Trophoblast cell (in vitro differentiated cells and primary cell): ENCODE measurements around the gene TSSK1B.

Experiments
- DNase-seq, 2 donors: peaks; one replicate each; pipeline ENCODE4 v3.0.0-alpha.2; 2016
- H2AFZ ChIP-seq: 2 replicates; pipeline ENCODE4 v1.6.1; 2013; ENCODE audit warnings: low read length, moderate library complexity, mild to moderate bottlenecking; ENCODE audit not compliant: insufficient read depth, poor library complexity
- H2AK5ac ChIP-seq: 2 replicates; pipeline ENCODE4 v1.6.1; 2013; ENCODE audit warnings: mild to moderate bottlenecking, low read length
- H2BK120ac ChIP-seq: 2 replicates; pipeline ENCODE4 v1.6.1; 2013; ENCODE audit warnings: low read length, mild to moderate bottlenecking, moderate library complexity; ENCODE audit not compliant: insufficient read depth, poor library complexity
- H2BK12ac ChIP-seq: 2 replicates; pipeline ENCODE4 v1.6.1; 2013; ENCODE audit warnings: mild to moderate bottlenecking, low read length, moderate library complexity
- H2BK5ac ChIP-seq: 2 replicates; pipeline ENCODE4 v1.6.1; 2013; ENCODE audit warnings: low read length, low read depth, moderate library complexity, mild to moderate bottlenecking; ENCODE audit not compliant: poor library complexity
- H3K14ac ChIP-seq: 2 replicates; pipeline ENCODE4 v1.6.1; 2013; ENCODE audit warnings: mild to moderate bottlenecking, low read length
- H3K18ac ChIP-seq: 2 replicates; pipeline ENCODE4 v1.6.1; 2013; ENCODE audit warnings: mild to moderate bottlenecking, low read length
- H3K23ac ChIP-seq: 2 replicates; pipeline ENCODE4 v1.6.1; 2013; ENCODE audit warnings: low read length
- H3K27ac ChIP-seq: 2 replicates; pipeline ENCODE4 v1.5.1; 2013; ENCODE audit warnings: low read depth, mild to moderate bottlenecking, inconsistent platforms, low read length, moderate library complexity
- H3K27me3 ChIP-seq: 2 replicates; pipeline ENCODE4 v1.6.1; 2013; ENCODE audit warnings: inconsistent platforms, mild to moderate bottlenecking, low read length, moderate library complexity; ENCODE audit not compliant: insufficient read depth
- H3K36me3 ChIP-seq, 2 experiments: 1 replicate in 1 of 2; 2 replicates in 1 of 2; pipeline ENCODE4 v1.6.1; 2013; ENCODE audit warnings: low read length in 2 of 2, mild to moderate bottlenecking in 2 of 2, moderate library complexity in 1 of 2; ENCODE audit not compliant: insufficient read depth in 2 of 2, control insufficient read depth in 1 of 2
- H3K4ac ChIP-seq: 2 replicates; pipeline ENCODE4 v1.6.1; 2013; ENCODE audit warnings: low read depth, mild to moderate bottlenecking, low read length, moderate library complexity
- H3K4me1 ChIP-seq, 2 experiments: 1 replicate in 1 of 2; 2 replicates in 1 of 2; pipeline ENCODE4 v1.6.1; 2013; ENCODE audit warnings: low read length in 2 of 2, mild to moderate bottlenecking in 2 of 2, moderate library complexity in 1 of 2; ENCODE audit not compliant: insufficient read depth in 2 of 2, control insufficient read depth in 1 of 2
- H3K4me2 ChIP-seq: 2 replicates; pipeline ENCODE4 v1.6.1; 2013; ENCODE audit warnings: inconsistent platforms, mild to moderate bottlenecking, low read length, moderate library complexity
- H3K4me3 ChIP-seq: 2 replicates; pipeline ENCODE4 v1.5.1; 2013; ENCODE audit warnings: mild to moderate bottlenecking, low read depth, low read length, inconsistent platforms
- H3K79me1 ChIP-seq: one replicate; pipeline ENCODE4 v1.6.1; 2013; ENCODE audit warnings: low read length
- H3K79me2 ChIP-seq: 2 replicates; pipeline ENCODE4 v1.6.1; 2013; ENCODE audit warnings: low read length, mild to moderate bottlenecking; ENCODE audit not compliant: control insufficient read depth, insufficient read depth, poor library complexity
- H3K9ac ChIP-seq: 2 replicates; pipeline ENCODE4 v1.6.1; 2013; ENCODE audit warnings: mild to moderate bottlenecking, low read length
- H3K9me3 ChIP-seq: 2 replicates; pipeline ENCODE4 v1.6.1; 2013; ENCODE audit warnings: low read depth, mild to moderate bottlenecking, control low read depth, inconsistent platforms, low read length; ENCODE audit not compliant: insufficient read depth
- H4K12ac ChIP-seq: 2 replicates; pipeline ENCODE4 v1.6.1; 2013; ENCODE audit warnings: low read depth, mild to moderate bottlenecking, low read length, moderate library complexity
- H4K8ac ChIP-seq: 2 replicates; pipeline ENCODE4 v1.6.1; 2013; ENCODE audit warnings: low read depth, mild to moderate bottlenecking, low read length, moderate library complexity
- H4K91ac ChIP-seq: one replicate; pipeline ENCODE4 v1.6.1; 2013; ENCODE audit warnings: low read depth, mild to moderate bottlenecking, low read length, moderate library complexity
- WGBS: extraction: QIAGEN DNeasy Blood & Tissue Kit; methylation state at CpG from one replicate; pipeline ENCODE4 v1.1.7; 2013; ENCODE audit warnings: missing lambda C conversion rate; ENCODE audit not compliant: insufficient read length, insufficient coverage; ENCODE audit errors: extremely low coverage; 5-methylcytosine and 5-hydroxymethylcytosine counted together

Gene TSSK1B

DNA sequence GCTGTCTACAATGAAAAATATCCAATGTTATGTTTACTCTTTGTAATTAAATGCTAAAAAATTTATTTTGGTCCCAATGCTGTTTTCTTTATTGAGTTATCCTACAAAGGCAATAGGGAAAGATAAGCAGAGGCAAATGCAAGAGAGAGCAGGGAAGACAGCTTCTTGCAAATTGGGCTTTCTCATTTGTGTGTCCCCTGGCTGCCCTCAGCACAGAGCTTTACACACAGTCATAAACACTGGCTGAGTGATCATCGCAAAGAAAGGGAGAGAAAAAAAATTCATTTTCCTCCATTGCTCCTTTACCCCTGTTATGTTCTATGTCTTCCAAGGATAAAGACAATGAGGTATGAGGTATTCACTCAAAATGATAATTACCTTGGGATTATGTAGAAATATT, 2.3 kb upstream of the TSSK1B start:
- Histone ChIP-seq H3K36me3 (no peaks in the 10 kb centered on the region), H3K27ac (no peak overlapping the region), H2BK5ac (no peak overlapping the region), H3K27me3 (no peaks in the 10 kb centered on the region), H3K4me1 (no peaks in the 10 kb centered on the region), H4K91ac (no peak overlapping the region), H3K23ac (no peak overlapping the region), H4K8ac (no peak overlapping the region), H3K4ac (no peak overlapping the region), H2BK12ac (no peak overlapping the region), H3K4me3 (no peak overlapping the region), H2AK5ac (no peak overlapping the region), H3K14ac (no peak overlapping the region), H3K9me3 (peaks cover 2% of the 10 kb centered on the region), H3K79me1 (no peaks in the 10 kb centered on the region), H2BK120ac (no peak overlapping the region), H2AFZ (no peak overlapping the region), H3K9ac (no peak overlapping the region), H3K4me2 (no peak overlapping the region), H4K12ac (no peak overlapping the region), H3K18ac (no peak overlapping the region), H3K79me2 (no peaks in the 10 kb centered on the region)
- WGBS: no CpG with 5 or more reads among the region's 1 CpG
- DNase-seq: no peak

DNA sequence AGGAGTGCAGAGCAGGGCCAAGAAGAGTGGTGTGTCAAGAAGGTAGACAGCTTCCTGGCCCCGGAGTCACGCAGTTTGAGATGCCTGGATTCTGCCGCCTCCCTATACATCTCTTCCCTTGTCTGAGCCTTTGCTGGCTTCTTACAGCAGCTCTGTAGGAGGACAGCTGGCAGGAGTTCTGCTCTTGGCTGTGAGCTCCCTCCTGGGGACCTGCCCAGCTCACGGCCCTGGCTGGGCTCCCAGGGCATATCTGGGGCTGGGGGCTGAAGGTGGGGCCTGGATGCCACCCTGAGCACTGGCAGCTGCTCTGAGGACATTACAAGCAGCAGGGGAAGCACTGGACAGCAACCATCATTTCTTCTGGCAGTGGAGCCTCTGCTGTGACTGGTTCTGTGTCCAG, 786 bp upstream of the TSSK1B start:
- no peak overlapping the region for H3K9ac ChIP-seq
- H4K8ac ChIP-seq: no peak overlapping the region
- H3K4me2 ChIP-seq: no peak overlapping the region
- no peaks in the 10 kb centered on the region for H3K36me3 ChIP-seq
- no peak overlapping the region for H2BK12ac ChIP-seq
- peaks cover 2% of the 10 kb centered on the region for H3K9me3 ChIP-seq
- no peak overlapping the region for H3K23ac ChIP-seq
- no peak overlapping the region for H2AFZ ChIP-seq
- no peaks in the 10 kb centered on the region for H3K79me1 ChIP-seq
- H3K4ac ChIP-seq: no peak overlapping the region
- H3K79me2 ChIP-seq: no peaks in the 10 kb centered on the region
- no peak overlapping the region for H3K14ac ChIP-seq
- no peak overlapping the region for H4K91ac ChIP-seq
- no peak overlapping the region for H2BK5ac ChIP-seq
- H3K18ac ChIP-seq: no peak overlapping the region
- no peak overlapping the region for H2AK5ac ChIP-seq
- no peak overlapping the region for H4K12ac ChIP-seq
- no peak overlapping the region for H2BK120ac ChIP-seq
- no peak for DNase-seq
- no peaks in the 10 kb centered on the region for H3K4me1 ChIP-seq
- no peak overlapping the region for H3K27ac ChIP-seq
- H3K4me3 ChIP-seq: no peak overlapping the region
- no peaks in the 10 kb centered on the region for H3K27me3 ChIP-seq
- no CpG with 5 or more reads among the region's 4 CpGs for whole genome bisulfite sequencing

DNA sequence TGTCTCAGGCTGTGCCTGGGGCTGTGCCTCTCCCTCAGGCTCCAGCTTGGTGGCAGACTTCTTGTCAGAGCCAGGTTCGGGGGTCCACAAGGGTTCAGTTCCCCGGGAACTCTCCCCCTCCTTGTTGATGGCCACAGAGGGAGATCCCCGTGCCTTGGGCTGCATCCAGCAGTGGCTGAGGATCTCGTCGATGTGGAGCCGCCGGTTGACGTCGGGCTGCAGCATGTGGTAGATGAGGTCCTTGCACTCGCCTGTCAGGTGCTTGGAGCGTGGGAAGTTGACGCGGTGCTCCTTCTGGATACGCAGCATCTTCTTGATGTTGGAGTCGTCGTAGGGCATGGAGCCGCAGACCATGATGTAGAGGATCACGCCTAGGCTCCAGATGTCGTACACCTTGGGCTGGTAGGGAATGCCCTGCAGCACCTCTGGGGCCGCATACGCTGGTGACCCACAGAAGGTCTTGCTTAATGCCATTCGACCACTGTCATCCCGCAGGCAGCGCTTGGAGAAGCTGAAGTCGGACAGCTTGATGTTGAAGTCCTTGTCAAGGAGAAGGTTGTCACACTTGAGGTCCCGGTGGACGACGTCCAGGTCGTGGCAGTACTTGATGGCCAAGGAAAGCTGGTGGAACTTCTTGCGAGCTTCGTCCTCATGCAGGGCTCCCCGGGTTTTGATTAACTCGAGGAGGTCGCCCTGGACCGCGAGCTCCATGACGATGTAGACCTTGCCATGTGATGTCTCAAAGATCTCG, 752 bp downstream of the TSSK1B start:
- Histone ChIP-seq H3K23ac (no peak overlapping the region), H2AK5ac (no peak overlapping the region), H3K79me1 (no peaks in the 10 kb centered on the region), H3K18ac (no peak overlapping the region), H2BK120ac (no peak overlapping the region), H3K4ac (no peak overlapping the region), H3K9me3 (peaks cover 2% of the 10 kb centered on the region), H4K12ac (no peak overlapping the region), H3K79me2 (no peaks in the 10 kb centered on the region), H2BK12ac (no peak overlapping the region), H3K36me3 (no peaks in the 10 kb centered on the region), H3K27ac (no peak overlapping the region), H3K4me3 (peak overlapping the region; percentile 27), H4K91ac (no peak overlapping the region), H3K9ac (no peak overlapping the region), H2AFZ (no peak overlapping the region), H2BK5ac (no peak overlapping the region), H3K14ac (no peak overlapping the region), H3K4me2 (no peak overlapping the region), H3K27me3 (no peaks in the 10 kb centered on the region), H4K8ac (no peak overlapping the region), H3K4me1 (no peaks in the 10 kb centered on the region)
- DNase-seq: no peak
- no CpG with 5 or more reads among the region's 38 CpGs for WGBS

DNA sequence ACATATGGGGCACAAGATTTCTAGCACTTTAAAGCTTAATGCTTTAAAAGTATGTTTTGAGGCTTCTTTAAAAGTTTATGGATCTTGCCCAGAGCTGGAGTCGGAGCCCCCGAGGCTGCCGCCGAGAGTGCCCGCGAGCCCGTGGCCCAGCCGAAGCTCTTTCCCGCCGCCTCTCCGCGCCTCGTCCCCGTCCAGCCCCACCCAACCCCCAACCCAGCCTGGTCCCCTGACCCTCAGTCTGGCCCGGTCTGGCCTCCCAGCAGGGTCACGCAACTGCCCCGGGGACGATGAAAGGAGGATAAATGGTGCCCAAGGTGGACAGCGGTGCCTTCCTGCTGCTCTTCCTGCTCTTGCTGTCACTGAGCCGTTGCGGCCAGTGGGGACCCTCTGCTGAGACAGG, 1.7 kb downstream of the TSSK1B start:
- no peak for DNase-seq
- no peaks in the 10 kb centered on the region for H3K27me3 ChIP-seq
- H4K91ac ChIP-seq: no peak overlapping the region
- no peak overlapping the region for H4K8ac ChIP-seq
- H2AFZ ChIP-seq: no peak overlapping the region
- WGBS: no CpG with 5 or more reads among the region's 21 CpGs
- no peak overlapping the region for H3K4me3 ChIP-seq
- no peak overlapping the region for H2AK5ac ChIP-seq
- no peak overlapping the region for H2BK120ac ChIP-seq
- H3K79me1 ChIP-seq: no peaks in the 10 kb centered on the region
- no peak overlapping the region for H4K12ac ChIP-seq
- peaks cover 2% of the 10 kb centered on the region for H3K9me3 ChIP-seq
- no peak overlapping the region for H3K14ac ChIP-seq
- H3K4me2 ChIP-seq: no peak overlapping the region
- no peak overlapping the region for H3K27ac ChIP-seq
- H2BK12ac ChIP-seq: no peak overlapping the region
- H3K4me1 ChIP-seq: no peaks in the 10 kb centered on the region
- no peak overlapping the region for H3K9ac ChIP-seq
- no peak overlapping the region for H3K18ac ChIP-seq
- no peaks in the 10 kb centered on the region for H3K79me2 ChIP-seq
- H2BK5ac ChIP-seq: no peak overlapping the region
- H3K36me3 ChIP-seq: no peaks in the 10 kb centered on the region
- H3K23ac ChIP-seq: no peak overlapping the region
- no peak overlapping the region for H3K4ac ChIP-seq
